Heart left ventricle (tissue), 13 donors: Measurements from ENCODE around the gene PRR14L.

ENCODE experiments used
- POLR2A ChIP-seq, 2 donors: fragments of 450-650 bp; IDR thresholded peaks; one replicate each; pipeline ENCODE4 v1.6.1; 2017; ENCODE audit warnings: antibody characterized with exemption in 2 of 2, mild to moderate bottlenecking in 2 of 2, moderate library complexity in 2 of 2
- TF ChIP-seq, protein P1 (sequence below), 12 donors: fragments of 200-600 bp; sonication (generic) in 4 of 12; IDR thresholded peaks; one replicate each; pipeline versions ENCODE4 v1.5.0 to v1.8.0; 2018 to 2022; ENCODE audit warnings: antibody characterized with exemption in 12 of 12, mild to moderate bottlenecking in 5 of 12
- donor health status: ischemic (EF 13 %, LVEDD 7.1; RV severe dilation, severe dysfunction).
- donor health status: DM: no; HTN: yes; CAD: no.
- donor health status: DM: no; HTN: no; CAD: no.
- donor health status: ischemic (EF 25% LVEDD 6.9; RV normal size, moderate dysfunction).
- donor health status: ischemic (EF 25% LVEDD 5.7; RV mildly dilated, moderate dysfunction).
- donor health status: ischemic (EF 35%, LVEDD 5.7; RV mildly dilated, moderate dysfunction).
- donor health status: nonischemic (EF 11% LVEDD 7.7; RV severe dilation, severe dysfunction).
- donor health status: DM: yes; HTN: yes; CAD: no.
- donor health status: PGD.
- donor health status: ischemic (EF 29% LVEDD 5.4; RV normal size, mild dysfunction).
- donor health status: nonischemic (EF 23%, LVEDD 6.1; RV moderate dilation, normal function).

- TF ChIP-seq, protein P1, sequence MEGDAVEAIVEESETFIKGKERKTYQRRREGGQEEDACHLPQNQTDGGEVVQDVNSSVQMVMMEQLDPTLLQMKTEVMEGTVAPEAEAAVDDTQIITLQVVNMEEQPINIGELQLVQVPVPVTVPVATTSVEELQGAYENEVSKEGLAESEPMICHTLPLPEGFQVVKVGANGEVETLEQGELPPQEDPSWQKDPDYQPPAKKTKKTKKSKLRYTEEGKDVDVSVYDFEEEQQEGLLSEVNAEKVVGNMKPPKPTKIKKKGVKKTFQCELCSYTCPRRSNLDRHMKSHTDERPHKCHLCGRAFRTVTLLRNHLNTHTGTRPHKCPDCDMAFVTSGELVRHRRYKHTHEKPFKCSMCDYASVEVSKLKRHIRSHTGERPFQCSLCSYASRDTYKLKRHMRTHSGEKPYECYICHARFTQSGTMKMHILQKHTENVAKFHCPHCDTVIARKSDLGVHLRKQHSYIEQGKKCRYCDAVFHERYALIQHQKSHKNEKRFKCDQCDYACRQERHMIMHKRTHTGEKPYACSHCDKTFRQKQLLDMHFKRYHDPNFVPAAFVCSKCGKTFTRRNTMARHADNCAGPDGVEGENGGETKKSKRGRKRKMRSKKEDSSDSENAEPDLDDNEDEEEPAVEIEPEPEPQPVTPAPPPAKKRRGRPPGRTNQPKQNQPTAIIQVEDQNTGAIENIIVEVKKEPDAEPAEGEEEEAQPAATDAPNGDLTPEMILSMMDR (IDR thresholded peaks at IDR 0.05), result no peak
- no peak for TF ChIP-seq POLR2A (IDR thresholded peaks at IDR 0.05)
Measured at GRCh38 chr22:31726692-31727091, 23.2 kb downstream of the PRR14L start.
